ENCODE data around the gene TMEM63A.
"Not testable (repeated sequence)": the region's sequence is repeated elsewhere in the genome, so short reads cannot be mapped to it uniquely, and the experiment has no call there.

DNA sequence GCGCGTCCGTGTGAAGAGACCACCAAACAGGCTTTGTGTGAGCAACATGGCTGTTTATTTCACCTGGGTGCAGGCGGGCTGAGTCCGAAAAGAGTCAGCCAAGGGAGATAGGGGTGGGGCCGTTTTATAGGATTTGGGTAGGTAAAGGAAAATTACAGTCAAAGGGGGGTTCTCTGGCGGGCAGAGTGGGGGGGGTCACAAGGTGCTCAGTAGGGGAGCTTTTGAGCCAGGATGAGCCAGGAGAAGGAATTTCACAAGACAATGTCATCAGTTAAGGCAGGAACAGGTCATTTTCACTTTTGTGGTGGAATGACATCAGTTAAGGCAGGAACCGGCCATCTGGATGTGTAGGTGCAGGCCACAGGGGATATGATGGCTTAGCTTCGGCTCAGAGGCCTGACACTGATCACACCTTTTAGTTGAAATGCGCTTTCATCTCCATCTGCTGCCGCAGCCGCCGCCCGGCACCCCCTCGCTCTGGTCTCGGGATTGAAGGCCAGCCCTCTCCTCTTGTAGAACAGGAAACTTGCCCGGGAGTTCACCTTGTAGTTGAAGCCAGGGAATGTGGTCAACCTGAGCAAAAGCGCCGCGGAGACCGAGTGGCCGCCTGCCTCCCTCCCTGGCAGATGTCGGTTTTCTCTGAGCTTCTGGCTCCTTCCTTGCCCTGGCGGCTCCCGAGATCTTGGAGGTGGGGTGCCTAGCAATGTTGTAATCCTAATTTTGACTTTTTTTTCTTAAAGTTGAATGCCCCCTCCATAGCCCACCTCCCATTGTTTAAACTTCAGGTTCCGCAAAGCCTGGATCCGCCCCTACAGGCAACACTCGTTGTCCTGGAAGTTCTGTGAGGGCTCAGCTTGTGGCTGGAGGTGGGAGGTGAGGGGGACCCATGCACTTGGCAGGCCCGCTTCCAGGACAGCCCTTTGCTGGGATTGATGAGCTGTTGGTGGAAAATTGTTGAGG is 71.3 kb downstream of the TMEM63A start:
- not testable (repeated sequence) for TF ChIP-seq SIN3A (IDR thresholded peaks at IDR 0.05; ENCODE audit: borderline replicate concordance, low read depth, low read length); CTCF (IDR thresholded peaks at IDR 0.05); EP300 (IDR thresholded peaks at IDR 0.05; ENCODE audit: borderline replicate concordance in 1 of 2, low read depth in 1 of 2, low read length in 1 of 2); TCF12 (IDR thresholded peaks at IDR 0.05); EZH2phosphoT487 (IDR thresholded peaks at IDR 0.05; ENCODE audit: borderline replicate concordance, low read depth); MAX (IDR thresholded peaks at IDR 0.05; ENCODE audit: low read depth); SMC3 (IDR thresholded peaks at IDR 0.05; ENCODE audit: low read depth, low read length); RCOR1 (IDR thresholded peaks at IDR 0.05; ENCODE audit: low read length); POLR2AphosphoS5 (IDR thresholded peaks at IDR 0.05; ENCODE audit: low read depth, low read length); GABPA (IDR thresholded peaks at IDR 0.05; ENCODE audit: low read depth); JUND (IDR thresholded peaks at IDR 0.05); NRF1 (IDR thresholded peaks at IDR 0.05; ENCODE audit: low read depth, low read length)
- TF ChIP-seq, protein P1, sequence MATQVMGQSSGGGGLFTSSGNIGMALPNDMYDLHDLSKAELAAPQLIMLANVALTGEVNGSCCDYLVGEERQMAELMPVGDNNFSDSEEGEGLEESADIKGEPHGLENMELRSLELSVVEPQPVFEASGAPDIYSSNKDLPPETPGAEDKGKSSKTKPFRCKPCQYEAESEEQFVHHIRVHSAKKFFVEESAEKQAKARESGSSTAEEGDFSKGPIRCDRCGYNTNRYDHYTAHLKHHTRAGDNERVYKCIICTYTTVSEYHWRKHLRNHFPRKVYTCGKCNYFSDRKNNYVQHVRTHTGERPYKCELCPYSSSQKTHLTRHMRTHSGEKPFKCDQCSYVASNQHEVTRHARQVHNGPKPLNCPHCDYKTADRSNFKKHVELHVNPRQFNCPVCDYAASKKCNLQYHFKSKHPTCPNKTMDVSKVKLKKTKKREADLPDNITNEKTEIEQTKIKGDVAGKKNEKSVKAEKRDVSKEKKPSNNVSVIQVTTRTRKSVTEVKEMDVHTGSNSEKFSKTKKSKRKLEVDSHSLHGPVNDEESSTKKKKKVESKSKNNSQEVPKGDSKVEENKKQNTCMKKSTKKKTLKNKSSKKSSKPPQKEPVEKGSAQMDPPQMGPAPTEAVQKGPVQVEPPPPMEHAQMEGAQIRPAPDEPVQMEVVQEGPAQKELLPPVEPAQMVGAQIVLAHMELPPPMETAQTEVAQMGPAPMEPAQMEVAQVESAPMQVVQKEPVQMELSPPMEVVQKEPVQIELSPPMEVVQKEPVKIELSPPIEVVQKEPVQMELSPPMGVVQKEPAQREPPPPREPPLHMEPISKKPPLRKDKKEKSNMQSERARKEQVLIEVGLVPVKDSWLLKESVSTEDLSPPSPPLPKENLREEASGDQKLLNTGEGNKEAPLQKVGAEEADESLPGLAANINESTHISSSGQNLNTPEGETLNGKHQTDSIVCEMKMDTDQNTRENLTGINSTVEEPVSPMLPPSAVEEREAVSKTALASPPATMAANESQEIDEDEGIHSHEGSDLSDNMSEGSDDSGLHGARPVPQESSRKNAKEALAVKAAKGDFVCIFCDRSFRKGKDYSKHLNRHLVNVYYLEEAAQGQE (IDR thresholded peaks at IDR 0.05; ENCODE audit: low read depth, low read length): not testable (repeated sequence)

Data from SK-N-SH (cell line).